Neural cell (in vitro differentiated cells): ENCODE data around the gene CLIP1.

Experiments
- CTCF ChIP-seq: fragments of 450-650 bp; IDR thresholded peaks from 2 replicates; pipeline ENCODE4 v1.5.1; 2014; ENCODE audit warnings: antibody characterized with exemption, mild to moderate bottlenecking, moderate library complexity; ENCODE audit not compliant: poor library complexity, severe bottlenecking
- EP300 ChIP-seq: fragments of 450-650 bp; conservative IDR thresholded peaks from 2 replicates; pipeline ENCODE4 v1.6.1; 2014; ENCODE audit warnings: antibody characterized with exemption, mild to moderate bottlenecking, moderate library complexity; ENCODE audit not compliant: poor library complexity, severe bottlenecking
- EZH2 ChIP-seq: fragments of 200-600, 300-800 bp; shearing (Covaris generic), sonication (generic); IDR thresholded peaks from 2 replicates; pipeline ENCODE4 v1.6.1; 2014; ENCODE audit warnings: antibody characterized with exemption, low read length, borderline replicate concordance, mild to moderate bottlenecking; ENCODE audit not compliant: insufficient read depth, poor library complexity, severe bottlenecking
- POLR2AphosphoS5 ChIP-seq: IDR thresholded peaks from 2 replicates; pipeline ENCODE4 v1.6.1; 2012
- SMC3 ChIP-seq: fragments of 450-650 bp; conservative IDR thresholded peaks from 2 replicates; pipeline ENCODE4 v1.6.1; 2014; ENCODE audit warnings: antibody characterized with exemption, mild to moderate bottlenecking, moderate library complexity; ENCODE audit not compliant: poor library complexity
- TAF1 ChIP-seq: IDR thresholded peaks from 2 replicates; pipeline ENCODE4 v1.6.1; 2012; ENCODE audit warnings: low read depth

GRCh38 chr12:122283680-122284079, 138.8 kb downstream of the CLIP1 start:
- TF ChIP-seq EZH2 (no peak), POLR2AphosphoS5 (no peak), CTCF (no peak), TAF1 (no peak), EP300 (no peak), SMC3 (no peak)
